SU-DHL-6 (cell line): ENCODE measurements around the gene CCL14.

Experiments used
- H2AFZ ChIP-seq: fragments of 200-600 bp; sonication (generic); 2 replicates; pipeline ENCODE4 v1.6.1; 2014; ENCODE audit warnings: low read depth, mild to moderate bottlenecking, moderate library complexity, mixed read lengths, antibody characterized with exemption, low read length; ENCODE audit not compliant: severe bottlenecking
- H3F3A ChIP-seq: fragments of 200-600 bp; shearing (Covaris generic); 2 replicates; pipeline ENCODE4 v1.6.0; 2016; ENCODE audit warnings: antibody characterized with exemption, mild to moderate bottlenecking; ENCODE audit not compliant: insufficient read depth
- H3K27ac ChIP-seq: fragments of 200-600 bp; sonication (generic); 2 replicates; pipeline ENCODE4 v1.5.1; 2016; ENCODE audit warnings: low read depth, mild to moderate bottlenecking, low read length, moderate library complexity, mixed read lengths
- H3K27me3 ChIP-seq: fragments of 200-600 bp; sonication (generic), shearing (Covaris generic); 2 replicates; pipeline ENCODE4 v1.6.0; 2014; ENCODE audit warnings: mild to moderate bottlenecking, low read length
- H3K36me3 ChIP-seq: fragments of 200-600 bp; sonication (generic); 2 replicates; pipeline ENCODE4 v1.6.1; 2014; ENCODE audit warnings: mild to moderate bottlenecking, low read length, mixed read lengths
- H3K4me2 ChIP-seq: fragments of 300-600, 200-600 bp; shearing (Covaris generic), sonication (generic); 2 replicates; pipeline ENCODE4 v1.6.0; 2014; ENCODE audit warnings: low read length, low read depth, mild to moderate bottlenecking; ENCODE audit not compliant: poor library complexity, severe bottlenecking
- H3K4me3 ChIP-seq: fragments of 200-600 bp; sonication (generic); 2 replicates; pipeline ENCODE4 v1.5.1; 2014; ENCODE audit warnings: antibody characterized with exemption, low read length, mild to moderate bottlenecking, mixed read lengths; ENCODE audit not compliant: insufficient read depth, poor library complexity, severe bottlenecking
- H3K79me2 ChIP-seq: fragments of 200-600 bp; sonication (generic); 2 replicates; pipeline ENCODE4 v1.6.1; 2014; ENCODE audit warnings: mild to moderate bottlenecking, low read length, moderate library complexity; ENCODE audit not compliant: insufficient read depth
- H3K9ac ChIP-seq: fragments of 200-600 bp; sonication (generic); 2 replicates; pipeline ENCODE4 v1.7.0; 2014; ENCODE audit warnings: mild to moderate bottlenecking, low read length
- H3K9me2 ChIP-seq: fragments of 200-600 bp; sonication (generic); replicated peaks from 2 replicates; pipeline ENCODE4 v1.6.1; 2014; ENCODE audit warnings: low read length; ENCODE audit not compliant: insufficient read depth
- H3K9me3 ChIP-seq: fragments of 200-600 bp; sonication (generic); 2 replicates; pipeline ENCODE4 v1.6.1; 2014; ENCODE audit warnings: low read length, mixed read lengths; ENCODE audit not compliant: insufficient read depth
- H4K20me1 ChIP-seq: fragments of 200-600 bp; sonication (generic); 2 replicates; pipeline ENCODE4 v1.6.1; 2014; ENCODE audit warnings: low read depth, mild to moderate bottlenecking, antibody characterized with exemption, low read length, moderate library complexity, mixed read lengths
- EZH2phosphoT487 ChIP-seq: fragments of 200-600 bp; sonication (generic), shearing (Covaris generic); conservative IDR thresholded peaks from 2 replicates; pipeline ENCODE4 v1.6.1; 2018; ENCODE audit warnings: mild to moderate bottlenecking, antibody characterized with exemption, low read length, moderate library complexity, mixed read lengths
- TF ChIP-seq, protein P1 (sequence below): fragments of 200-600 bp; sonication (generic); IDR thresholded peaks from one replicate; pipeline ENCODE4 v1.5.1; 2017; ENCODE audit warnings: antibody characterized with exemption, mild to moderate bottlenecking, low read length, moderate library complexity; ENCODE audit not compliant: insufficient read depth, poor library complexity, severe bottlenecking

CCL14 gene

GRCh38 chr17:35978346-35978745, 8.2 kb downstream of the CCL14 start:
- Histone ChIP-seq H3K27ac (no peak overlapping the region), H3K36me3 (no peaks in the 10 kb centered on the region), H3K4me2 (no peak overlapping the region), H2AFZ (no peak overlapping the region), H3K9me2 (no peaks in the 10 kb centered on the region), H3K9me3 (no peaks in the 10 kb centered on the region), H3K79me2 (no peaks in the 10 kb centered on the region), H4K20me1 (no peaks in the 10 kb centered on the region), H3K9ac (no peak overlapping the region), H3F3A (no peaks in the 10 kb centered on the region), H3K27me3 (no peaks in the 10 kb centered on the region), H3K4me3 (no peak overlapping the region)
- TF ChIP-seq EZH2phosphoT487, result no peak
- TF ChIP-seq, protein P1, sequence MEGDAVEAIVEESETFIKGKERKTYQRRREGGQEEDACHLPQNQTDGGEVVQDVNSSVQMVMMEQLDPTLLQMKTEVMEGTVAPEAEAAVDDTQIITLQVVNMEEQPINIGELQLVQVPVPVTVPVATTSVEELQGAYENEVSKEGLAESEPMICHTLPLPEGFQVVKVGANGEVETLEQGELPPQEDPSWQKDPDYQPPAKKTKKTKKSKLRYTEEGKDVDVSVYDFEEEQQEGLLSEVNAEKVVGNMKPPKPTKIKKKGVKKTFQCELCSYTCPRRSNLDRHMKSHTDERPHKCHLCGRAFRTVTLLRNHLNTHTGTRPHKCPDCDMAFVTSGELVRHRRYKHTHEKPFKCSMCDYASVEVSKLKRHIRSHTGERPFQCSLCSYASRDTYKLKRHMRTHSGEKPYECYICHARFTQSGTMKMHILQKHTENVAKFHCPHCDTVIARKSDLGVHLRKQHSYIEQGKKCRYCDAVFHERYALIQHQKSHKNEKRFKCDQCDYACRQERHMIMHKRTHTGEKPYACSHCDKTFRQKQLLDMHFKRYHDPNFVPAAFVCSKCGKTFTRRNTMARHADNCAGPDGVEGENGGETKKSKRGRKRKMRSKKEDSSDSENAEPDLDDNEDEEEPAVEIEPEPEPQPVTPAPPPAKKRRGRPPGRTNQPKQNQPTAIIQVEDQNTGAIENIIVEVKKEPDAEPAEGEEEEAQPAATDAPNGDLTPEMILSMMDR, result no peak

GRCh38 chr17:35977509-35977908, 9.0 kb downstream of the CCL14 start:
- H3K9me2 ChIP-seq, result no peaks in the 10 kb centered on the region
- no peaks in the 10 kb centered on the region for H3K27me3 ChIP-seq
- H3K27ac ChIP-seq, result no peak overlapping the region
- no peaks in the 10 kb centered on the region for H4K20me1 ChIP-seq
- H3K9me3 ChIP-seq, result no peaks in the 10 kb centered on the region
- no peaks in the 10 kb centered on the region for H3F3A ChIP-seq
- no peaks in the 10 kb centered on the region for H3K36me3 ChIP-seq
- no peak overlapping the region for H3K9ac ChIP-seq
- H3K79me2 ChIP-seq, result no peaks in the 10 kb centered on the region
- no peak for TF ChIP-seq EZH2phosphoT487
- TF ChIP-seq, protein P1, result no peak
- no peak overlapping the region for H3K4me3 ChIP-seq
- H2AFZ ChIP-seq, result no peak overlapping the region
- no peak overlapping the region for H3K4me2 ChIP-seq

DNA sequence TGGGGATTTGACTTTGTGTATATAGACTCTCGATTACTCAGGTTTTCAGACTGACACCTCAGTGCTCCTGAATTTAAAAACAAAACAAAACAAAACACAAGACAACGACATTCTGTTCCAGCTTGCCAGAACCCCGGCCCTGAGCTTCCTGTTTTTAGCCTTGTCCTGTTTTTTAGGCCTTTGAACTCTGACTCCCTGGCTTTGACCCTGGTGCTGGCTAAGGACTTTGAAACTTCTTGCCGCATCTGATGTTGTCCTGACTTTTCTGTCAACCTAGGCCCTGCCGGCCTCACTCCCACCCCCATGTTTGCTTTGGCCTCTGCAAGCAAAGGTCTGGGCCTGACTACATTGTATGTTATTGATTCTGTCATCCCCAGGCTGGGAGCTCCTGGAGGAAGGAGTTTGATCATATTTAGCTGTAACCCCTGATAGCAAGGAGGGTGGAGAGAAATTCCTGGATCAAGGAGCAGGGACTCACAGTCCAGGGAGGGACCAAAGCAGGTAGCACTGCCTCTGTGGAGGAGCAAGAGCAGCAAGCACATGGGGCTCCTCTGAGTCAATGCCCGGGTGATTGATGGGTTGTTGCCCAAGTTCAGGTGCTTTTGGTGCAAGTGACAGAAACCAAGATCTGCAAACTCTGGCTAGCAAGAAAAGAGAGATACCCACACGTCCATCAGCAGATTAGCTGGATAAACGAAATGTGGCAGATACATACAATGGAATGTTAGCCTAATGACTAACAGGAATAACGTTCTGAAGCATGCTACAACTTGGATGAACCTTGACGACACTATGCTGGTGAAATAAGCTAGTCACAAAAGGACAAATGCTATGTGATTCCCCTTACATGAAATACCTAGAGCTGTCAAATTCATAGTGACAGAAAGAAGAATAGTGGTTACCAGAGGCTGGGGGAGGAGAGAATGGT, 12.9 kb downstream of the CCL14 start:
- Histone ChIP-seq H3K27ac (no peak overlapping the region), H3K9me3 (no peaks in the 10 kb centered on the region), H3K4me2 (no peak overlapping the region), H3K79me2 (no peaks in the 10 kb centered on the region), H3K27me3 (no peaks in the 10 kb centered on the region), H3K36me3 (no peaks in the 10 kb centered on the region), H3F3A (no peaks in the 10 kb centered on the region), H2AFZ (no peak overlapping the region), H3K9me2 (no peaks in the 10 kb centered on the region), H3K4me3 (no peak overlapping the region), H3K9ac (no peak overlapping the region), H4K20me1 (no peaks in the 10 kb centered on the region)
- TF ChIP-seq, protein P1, result no peak
- no peak for TF ChIP-seq EZH2phosphoT487
